SKM-1 (cell line): Measurements from ENCODE around the gene HERPUD1.
"Not testable (repeated sequence)": the region's sequence is repeated elsewhere in the genome, so short reads cannot be mapped to it uniquely, and the experiment has no call there.

Source experiments
- DNase-seq: peaks from one replicate; lab custom pipeline; 2025; ENCODE audit not compliant: unreplicated experiment; lab: John Stamatoyannopoulos, UW

HERPUD1 gene, protein sequence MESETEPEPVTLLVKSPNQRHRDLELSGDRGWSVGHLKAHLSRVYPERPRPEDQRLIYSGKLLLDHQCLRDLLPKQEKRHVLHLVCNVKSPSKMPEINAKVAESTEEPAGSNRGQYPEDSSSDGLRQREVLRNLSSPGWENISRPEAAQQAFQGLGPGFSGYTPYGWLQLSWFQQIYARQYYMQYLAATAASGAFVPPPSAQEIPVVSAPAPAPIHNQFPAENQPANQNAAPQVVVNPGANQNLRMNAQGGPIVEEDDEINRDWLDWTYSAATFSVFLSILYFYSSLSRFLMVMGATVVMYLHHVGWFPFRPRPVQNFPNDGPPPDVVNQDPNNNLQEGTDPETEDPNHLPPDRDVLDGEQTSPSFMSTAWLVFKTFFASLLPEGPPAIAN

DNA sequence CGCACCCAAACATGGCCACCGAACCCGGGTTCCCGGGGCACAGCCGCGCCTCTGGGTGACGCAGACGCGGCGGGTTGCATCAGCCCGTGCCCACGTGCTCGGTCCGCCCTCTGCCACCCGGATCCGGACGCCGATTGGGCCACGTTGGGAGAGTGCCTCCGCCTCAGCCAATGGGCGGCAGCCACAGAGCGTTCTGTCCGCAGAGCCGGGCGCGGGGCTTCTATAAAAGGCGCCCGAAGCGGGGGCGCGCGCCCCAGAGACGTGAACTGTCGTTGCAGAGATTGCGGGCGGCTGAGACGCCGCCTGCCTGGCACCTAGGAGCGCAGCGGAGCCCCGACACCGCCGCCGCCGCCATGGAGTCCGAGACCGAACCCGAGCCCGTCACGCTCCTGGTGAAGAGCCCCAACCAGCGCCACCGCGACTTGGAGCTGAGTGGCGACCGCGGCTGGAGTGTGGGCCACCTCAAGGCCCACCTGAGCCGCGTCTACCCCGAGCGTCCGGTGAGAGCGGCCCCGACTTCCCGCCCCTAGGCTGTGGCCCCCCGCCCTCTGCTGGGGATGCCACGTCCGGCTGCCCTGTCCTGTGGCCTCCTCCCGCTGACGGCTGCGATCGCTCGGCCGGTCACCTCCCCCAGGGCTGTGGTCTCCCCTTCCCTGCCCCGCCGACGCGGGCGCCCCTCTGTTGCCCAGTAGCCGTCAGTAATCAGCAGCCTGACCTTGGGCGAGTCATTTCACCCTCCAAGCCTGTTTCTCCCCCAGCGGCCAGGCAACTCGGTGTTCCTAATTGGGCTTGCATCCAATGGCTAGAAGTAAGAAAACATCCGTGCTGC is at the start of gene HERPUD1:
TSS of gene HERPUD1 (plus strand) at position 251 of the 829 bp plus-strand sequence. CDS start at position 354, 103 bp downstream.
- peak; percentile 93 for DNase-seq

DNA sequence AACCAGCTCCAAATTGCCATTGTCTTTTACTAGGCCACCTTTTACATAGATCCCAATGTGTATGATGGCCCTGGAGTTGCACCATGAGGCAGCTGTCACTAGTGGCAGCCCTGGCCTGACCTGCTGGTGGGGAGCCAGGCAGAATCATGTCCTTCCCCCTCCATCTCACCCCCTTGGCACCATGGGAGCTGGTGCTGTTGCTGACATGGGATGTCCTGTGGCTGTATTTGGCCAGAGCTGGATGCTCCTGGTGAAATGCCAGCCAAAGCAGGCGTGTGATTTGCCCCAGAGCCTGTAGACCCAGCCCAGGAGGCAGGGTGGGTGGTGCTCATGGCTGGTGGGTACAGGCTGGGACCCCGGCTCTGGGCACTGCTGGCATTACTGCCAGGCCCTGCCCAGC is 48.4 kb upstream of the HERPUD1 start:
- no peak for DNase-seq

DNA sequence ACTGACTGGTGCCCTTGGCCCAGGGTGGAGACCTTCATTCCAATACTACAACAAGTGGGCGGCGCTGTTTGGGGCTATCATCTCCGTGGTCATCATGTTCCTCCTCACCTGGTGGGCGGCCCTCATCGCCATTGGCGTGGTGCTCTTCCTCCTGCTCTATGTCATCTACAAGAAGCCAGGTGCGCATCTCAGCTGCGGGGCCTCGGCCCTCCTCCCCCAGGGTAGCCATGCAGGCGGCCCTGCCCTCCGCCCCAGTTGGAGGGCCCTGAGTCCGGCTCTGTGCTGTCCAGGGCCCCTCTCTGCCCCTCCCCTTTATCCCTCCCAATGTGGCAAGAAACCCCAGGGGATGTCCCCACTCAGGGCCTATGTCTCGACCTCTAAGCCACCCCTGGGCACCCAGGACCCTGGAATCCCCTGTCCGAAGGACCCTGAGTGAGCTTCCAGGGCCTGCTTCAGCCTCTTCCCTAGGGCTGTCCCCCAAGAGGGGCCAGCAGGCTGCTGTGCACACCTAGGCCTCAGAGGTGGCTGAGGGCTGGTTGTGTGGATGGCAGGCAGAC is 47.8 kb upstream of the HERPUD1 start:
- no peak for DNase-seq

DNA sequence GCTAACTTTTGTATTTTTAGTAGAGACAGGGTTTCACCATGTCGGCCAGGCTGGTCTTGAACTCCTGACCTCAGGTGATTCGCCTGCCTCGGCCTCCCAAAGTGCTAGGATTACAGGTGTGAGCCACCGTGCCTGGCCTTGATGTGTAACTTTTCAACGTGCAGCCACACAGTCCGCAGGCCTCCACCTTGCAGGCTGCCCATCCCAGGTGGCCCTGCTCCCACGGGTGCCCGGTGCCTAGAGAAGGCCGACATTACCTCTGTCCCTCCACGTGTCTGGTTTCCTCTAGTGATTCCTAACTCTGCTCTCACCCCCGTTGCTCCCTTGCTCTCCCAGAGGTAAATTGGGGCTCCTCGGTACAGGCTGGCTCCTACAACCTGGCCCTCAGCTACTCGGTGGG is 47.0 kb upstream of the HERPUD1 start:
- DNase-seq, result not testable (repeated sequence)

DNA sequence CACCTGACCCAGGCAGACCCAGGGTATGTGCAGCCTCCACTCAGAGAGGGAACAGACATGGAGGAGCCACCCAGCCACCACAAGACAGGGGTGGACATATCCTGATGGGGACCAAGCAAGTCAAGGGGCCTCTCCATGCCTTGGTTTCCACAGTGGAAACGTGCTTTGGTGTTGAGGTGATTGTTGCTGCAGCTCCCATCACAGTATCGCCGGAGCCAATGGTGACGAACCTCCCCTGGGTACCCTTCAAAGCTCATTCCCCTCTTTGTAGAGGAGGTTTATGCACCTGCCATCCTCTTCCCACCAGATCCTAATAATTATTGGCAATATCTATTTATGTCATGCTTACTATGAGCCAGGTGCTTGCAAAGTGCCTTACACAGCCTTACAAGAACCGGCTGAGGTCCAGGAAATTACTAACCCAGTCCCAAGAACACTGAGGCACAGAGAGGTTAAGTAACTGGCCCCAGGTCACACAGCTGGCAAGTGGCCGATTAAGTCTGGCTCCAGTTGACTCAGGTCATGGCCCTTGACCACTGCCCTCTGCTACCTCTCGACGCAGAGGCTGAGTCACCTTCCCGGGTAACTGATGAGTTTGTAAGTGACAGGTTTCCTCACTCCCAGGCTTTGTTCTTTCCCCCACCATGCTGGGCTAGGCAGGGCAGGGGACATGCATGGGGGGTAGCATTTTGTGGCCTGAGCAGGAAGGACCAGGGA is 46.3 kb upstream of the HERPUD1 start:
- no peak for DNase-seq

DNA sequence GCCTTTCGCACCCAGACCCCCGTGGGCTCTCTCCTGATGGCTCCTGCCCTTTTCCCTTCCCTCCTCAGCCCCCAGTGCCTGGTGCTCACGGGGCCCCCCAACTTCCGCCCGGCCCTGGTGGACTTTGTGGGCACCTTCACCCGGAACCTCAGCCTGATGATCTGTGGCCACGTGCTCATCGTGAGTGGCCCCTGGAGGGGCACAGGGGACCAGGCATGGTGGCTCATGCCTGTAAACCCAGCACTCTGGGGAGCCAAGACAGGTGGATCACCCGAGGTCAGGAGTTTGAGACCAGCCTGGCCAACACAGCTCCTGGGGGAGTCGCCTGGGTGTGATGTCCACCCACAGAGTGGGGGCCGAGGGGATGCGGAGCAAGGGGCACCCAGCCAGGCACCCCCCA is 45.6 kb upstream of the HERPUD1 start:
- no peak for DNase-seq

DNA sequence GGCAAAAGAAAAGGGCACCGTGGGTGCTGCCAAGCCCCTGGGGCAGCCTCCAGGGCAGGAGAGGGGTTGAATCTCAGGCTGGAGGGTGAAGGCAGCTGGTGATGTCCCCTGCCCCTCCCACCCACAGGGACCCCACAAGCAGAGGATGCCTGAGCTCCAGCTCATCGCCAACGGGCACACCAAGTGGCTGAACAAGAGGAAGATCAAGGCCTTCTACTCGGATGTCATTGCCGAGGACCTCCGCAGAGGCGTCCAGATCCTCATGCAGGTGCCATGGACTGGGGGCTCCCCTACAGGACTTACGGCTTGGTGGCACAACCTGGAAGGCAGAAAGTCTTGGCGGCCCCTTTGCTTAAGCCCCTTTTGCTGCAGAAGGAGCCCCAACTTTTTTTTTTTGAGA is 45.1 kb upstream of the HERPUD1 start:
- no peak for DNase-seq

DNA sequence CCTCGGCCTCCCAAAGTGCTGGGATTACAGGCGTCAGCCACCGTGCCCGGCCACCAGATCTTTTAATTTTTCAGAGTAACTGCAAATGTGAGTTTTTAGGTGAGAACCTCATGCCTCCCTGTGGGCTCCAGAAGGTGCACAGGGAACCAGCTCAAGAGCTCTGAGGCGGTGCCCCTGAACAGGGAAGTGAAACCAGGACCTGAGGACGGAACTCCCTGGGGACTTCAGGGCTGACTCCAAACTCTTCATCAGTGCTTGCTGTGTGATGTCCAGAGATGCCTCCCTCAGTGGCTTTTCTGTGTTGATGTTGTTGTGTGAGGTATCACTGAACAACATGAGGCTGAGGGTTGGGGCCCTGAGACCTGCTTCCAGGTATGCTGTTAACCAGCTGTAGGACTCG is 43.1 kb upstream of the HERPUD1 start:
- peak; percentile 84 for DNase-seq

DNA sequence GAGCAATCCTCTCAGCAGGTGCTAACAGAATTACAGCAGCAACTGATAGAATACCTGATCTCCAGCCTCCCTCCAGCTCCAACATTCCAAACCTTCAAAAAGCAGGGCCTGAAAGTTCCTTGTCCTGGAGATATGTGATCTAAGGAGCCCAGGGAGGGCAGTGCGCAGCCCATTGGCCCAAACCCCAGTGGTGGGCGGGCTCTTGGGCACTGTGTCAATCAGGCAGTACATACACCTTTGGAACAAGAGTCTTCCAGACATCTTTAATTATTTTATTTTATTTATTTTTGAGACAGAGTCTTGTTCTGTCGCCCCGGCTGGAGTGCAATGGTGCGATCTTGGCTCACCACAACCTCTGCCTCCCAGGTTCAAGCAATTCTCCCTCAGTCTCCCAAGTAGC is 42.7 kb upstream of the HERPUD1 start:
- DNase-seq, result no peak

DNA sequence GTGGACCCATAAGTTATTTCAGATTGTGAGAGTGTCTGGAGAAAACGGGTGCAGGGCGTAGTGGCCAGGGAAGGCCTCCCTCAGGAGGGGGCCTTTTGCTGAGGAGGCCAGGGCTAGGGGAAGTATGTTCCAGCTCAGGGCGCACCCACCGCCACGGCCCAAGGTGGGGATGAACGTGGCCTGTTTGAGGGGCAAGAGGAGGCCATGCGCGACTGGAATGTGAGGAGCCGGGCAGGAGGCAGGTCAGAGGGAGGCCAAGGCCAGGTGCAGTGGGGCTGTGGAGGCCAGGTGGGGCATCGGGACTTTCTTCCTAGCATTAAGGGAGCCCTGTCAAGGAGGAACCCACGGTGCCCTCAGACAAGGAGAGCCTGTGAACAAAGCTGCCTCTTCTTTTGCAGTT is 40.3 kb upstream of the HERPUD1 start:
- DNase-seq, result no peak

DNA sequence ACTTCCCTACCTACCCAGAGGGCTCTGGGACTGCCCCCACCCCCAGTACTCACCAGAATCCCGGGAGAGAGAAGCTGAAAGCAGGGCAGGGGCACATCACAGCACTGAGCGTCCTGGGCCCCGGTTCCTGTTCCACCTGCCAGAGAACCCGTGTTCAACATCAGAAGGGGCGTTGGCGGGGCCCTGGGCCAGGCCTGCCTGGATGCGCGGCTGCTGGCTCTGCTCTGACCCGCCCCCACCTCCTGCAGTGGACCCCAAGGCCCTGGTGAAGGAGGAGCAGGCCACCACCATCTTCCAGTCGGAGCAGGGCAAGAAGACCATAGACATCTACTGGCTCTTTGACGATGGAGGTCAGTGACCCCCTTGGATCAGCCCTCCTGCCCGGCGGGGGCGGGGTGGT is 39.2 kb upstream of the HERPUD1 start:
- DNase-seq, result no peak

DNA sequence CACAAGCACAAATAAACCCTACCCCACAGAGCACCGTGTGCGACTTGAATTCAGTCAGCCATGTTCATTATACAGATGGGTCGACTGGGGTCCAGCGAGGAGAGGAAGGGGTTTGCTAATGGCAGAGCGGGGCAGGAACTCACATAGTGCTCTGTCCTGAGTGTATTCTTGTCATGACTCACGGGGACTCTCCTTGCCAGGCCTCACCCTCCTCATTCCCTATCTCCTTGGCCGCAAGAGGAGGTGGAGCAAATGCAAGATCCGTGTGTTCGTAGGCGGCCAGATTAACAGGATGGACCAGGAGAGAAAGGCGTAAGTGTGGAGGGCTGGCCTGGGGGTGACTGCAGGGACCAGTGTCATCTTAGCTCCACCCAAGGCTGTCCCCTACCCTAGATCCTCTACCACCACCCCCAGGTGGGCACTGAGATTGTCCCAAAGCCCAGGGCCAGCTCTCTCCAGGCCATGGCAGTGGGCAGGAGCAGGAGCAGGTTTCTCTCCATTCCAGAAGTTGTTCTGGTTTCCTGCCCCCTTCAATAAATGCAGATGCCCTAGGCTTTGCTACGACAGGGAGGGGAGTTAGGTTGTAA is 37.5 kb upstream of the HERPUD1 start:
- DNase-seq, result no peak

DNA sequence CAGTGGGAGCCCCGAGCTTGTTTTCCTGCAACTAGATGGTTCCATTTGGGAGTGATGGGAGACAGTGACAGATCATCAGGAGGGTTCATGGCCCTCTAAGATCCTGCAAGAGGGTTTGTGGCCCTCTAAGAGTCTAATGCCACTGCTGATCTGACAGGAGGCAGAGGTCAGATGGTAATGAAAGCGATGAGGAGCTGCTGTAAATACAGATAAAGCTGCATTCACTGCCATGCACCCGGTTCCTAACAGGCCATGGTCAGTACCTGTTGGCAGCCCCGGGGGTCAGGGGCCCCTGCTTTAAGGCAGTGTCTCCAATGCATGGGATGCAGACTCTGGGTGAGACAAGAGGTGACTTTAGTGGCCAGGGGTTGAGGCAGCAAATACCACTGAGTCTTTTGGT is 36.1 kb upstream of the HERPUD1 start:
- DNase-seq, result no peak

DNA sequence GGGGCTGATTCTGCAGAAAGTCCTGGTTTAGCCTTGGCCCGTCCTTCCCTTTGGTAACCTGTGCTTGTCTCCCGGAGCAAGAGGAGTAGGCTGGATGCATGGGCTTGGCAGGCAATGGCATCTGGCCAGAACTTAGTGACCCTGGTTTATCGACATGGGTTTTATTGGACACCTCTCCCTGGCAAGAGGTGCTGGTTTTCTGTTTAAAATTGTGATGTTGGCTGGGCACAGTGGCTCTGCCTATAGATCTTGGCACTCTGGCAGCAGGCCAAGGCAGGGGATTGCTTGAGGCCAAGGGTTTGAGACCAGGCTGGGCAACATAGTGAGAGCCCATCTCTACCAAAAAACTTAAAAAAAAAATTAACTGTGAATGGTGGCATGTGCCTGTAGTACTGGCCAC is 35.7 kb upstream of the HERPUD1 start:
- no peak for DNase-seq

DNA sequence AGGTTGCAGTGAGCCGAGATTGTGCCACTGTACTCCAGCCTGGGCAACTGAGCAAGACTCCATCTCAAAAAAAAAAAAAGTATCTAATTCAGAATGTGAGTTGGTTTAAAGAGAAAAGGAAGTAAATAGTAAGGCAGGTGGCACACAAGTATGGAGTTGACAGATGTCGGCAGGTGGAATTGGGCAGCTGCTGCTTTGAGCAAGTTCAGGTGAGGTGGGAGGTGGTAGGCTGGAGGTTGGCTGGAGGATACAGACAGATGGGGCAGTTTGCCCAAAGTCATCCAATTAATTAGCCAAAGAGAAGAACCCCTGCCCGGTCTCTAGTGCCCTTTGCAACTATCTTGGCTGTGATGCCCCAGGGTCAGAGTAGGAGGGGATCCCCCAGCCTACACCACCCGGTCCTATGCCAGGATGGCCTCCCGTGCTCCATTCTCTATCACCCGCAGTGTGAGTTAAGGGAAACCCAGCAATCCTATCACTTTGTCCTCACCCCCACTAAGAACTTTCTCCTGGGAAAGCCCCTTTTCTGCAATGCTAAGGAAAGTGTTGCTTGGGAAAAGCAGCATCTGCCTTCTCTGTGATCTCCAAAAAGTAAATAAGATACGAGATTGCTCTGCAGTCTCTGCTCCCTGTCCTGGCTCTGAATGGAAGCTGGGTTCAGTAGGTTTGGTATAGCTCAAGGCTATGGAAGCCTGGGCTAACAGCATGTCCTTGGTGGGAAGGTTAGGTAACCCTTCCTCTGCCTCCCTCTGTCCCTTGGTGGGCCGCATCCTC is 34.7 kb upstream of the HERPUD1 start:
- DNase-seq, result no peak

DNA sequence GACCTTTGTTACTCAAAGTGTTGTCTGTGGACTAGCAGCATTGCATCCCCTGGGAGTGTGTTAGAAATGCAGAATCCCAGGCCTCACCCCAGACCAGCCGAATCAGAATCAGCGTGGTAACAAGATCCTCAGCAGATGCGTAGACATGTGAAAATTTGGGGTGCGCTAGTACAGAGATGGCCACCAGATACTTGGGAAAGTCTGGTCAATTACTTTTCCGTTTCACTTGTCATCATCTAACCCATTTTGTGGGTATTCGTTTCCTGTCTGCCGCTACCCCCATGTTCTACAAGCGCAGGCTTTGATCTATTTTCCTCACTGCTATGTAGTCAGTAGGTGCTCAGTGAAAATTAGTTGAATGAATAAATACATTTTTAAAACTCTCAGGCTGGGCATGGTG is 33.1 kb upstream of the HERPUD1 start:
- no peak for DNase-seq

DNA sequence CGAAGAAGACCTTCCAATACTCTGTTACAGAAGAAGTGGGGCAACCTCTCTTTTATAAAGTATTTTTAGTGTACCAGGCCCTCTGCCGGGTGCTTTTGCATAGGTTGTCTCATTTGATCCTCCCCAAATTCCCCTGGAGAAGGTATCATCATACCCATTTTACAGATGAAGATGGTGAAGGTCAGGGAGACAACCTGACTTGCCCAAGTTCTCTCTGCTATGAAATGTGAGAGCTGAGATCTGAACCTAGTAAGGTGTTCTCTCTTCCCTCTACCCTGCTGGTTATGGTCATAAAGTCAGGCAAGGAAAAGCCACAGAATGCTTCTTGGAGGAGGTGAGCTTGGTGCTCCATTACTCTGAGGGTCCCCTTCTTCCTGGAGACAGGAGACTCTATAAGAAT is 28.1 kb upstream of the HERPUD1 start:
- DNase-seq, result no peak

DNA sequence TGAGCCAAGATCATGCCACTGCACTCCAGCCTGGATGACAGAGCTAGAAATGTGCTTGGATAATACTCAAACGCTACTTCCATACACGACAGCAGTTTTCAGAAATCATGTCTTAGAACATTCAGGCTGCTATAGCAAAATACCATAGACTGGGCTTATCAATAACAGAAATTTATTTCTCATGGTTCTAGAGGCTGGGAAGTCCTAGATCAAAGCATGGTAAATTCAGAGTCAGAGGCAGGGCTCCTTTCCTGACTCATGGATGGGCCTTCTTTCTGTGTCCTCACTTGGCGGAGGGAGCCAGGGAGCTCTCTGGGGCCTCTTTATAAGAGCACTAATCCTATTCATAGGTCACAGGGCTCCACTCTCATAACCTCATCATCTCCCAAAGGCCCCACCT is 24.5 kb upstream of the HERPUD1 start:
- no peak for DNase-seq

DNA sequence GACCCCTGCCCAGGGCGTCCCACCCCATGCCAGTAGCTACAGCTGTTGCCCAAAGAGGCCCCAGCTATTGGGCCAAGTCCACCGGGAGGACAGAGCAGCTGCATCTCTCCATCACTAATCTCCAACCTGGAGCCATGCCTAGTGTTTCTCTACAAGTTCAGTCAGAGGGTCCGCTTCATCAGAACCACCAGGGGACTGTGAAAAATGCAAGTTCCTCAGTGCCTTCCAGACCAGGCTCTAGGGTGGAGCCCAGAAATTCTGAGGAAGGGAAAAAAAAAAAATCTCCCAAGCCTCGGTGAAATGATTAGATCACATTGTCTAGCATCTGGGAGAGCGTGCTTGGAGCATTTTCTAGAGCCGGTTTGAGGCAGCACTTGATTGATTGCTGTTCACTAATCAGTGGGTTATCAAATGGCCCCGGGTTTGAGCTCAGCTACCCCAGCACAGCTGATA is 22.4 kb upstream of the HERPUD1 start:
- DNase-seq, result no peak

DNA sequence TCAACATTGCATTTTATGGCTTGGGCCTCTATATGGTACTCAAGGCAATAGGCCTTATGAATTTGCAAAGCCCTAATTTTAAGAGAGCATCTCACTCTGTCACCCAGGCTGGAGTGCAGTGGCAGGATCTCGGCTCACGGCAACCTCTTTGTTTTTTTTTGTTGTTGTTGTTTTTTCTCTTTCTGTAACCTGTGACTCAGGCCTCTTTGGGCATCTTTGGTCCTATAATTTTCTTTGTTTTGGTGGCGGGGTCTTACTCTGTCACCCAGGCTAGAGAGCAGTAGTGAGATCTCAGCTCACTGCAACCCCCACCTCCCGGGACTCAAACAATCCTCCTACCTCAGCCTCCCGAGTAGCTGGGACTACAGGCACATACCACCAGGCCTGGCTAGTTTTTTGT is 21.8 kb upstream of the HERPUD1 start:
- no peak for DNase-seq
